Sigmoid colon (tissue), 7 donors: ENCODE measurements around the gene BZW2. TPM values are rescaled to one million over a fixed set of nuclear protein-coding genes. Genes with fewer than 3 reads are reported as not detected.

Experiments used
- DNase-seq: peaks from one replicate; pipeline ENCODE4 v3.0.0-alpha.2; 2019
- H3K27ac ChIP-seq, 4 donors: fragments of 200-600 bp; sonication (generic); one replicate each; pipeline ENCODE4 v1.5.1; 2016 to 2019; ENCODE audit warnings: mild to moderate bottlenecking in 1 of 4
- H3K27me3 ChIP-seq, 3 donors: fragments of 200-600 bp; sonication (generic); one replicate each; pipeline ENCODE4 v1.5.1; 2019; ENCODE audit warnings: mild to moderate bottlenecking in 1 of 3
- H3K36me3 ChIP-seq, 4 donors: fragments of 200-600 bp; sonication (generic); one replicate each; pipeline ENCODE4 v1.5.1; 2016 to 2019
- H3K4me1 ChIP-seq, 4 donors: fragments of 200-600 bp; sonication (generic); one replicate each; pipeline ENCODE4 v1.5.1; 2017 to 2019
- H3K4me3 ChIP-seq, 4 donors: fragments of 200-600 bp; sonication (generic); one replicate each; pipeline ENCODE4 v1.5.1; 2017 to 2019; ENCODE audit warnings: mild to moderate bottlenecking in 2 of 4, moderate library complexity in 1 of 4
- H3K9me3 ChIP-seq, 4 donors: fragments of 200-600 bp in 3 of 4; sonication (generic) in 3 of 4; one replicate each; pipeline versions ENCODE4 v1.5.1 to v1.6.1; 2013 to 2019
- EP300 ChIP-seq, 4 donors: sonication (generic); formaldehyde crosslinking; IDR thresholded peaks; one replicate each; pipeline ENCODE4 v1.6.1; 2017; ENCODE audit warnings: antibody characterized with exemption in 4 of 4
- POLR2A ChIP-seq, 2 donors: fragments of 450-650 bp; IDR thresholded peaks; one replicate each; pipeline ENCODE4 v1.6.1; 2016; ENCODE audit warnings: antibody characterized with exemption in 2 of 2, mild to moderate bottlenecking in 2 of 2, moderate library complexity in 2 of 2
- POLR2AphosphoS5 ChIP-seq, 4 donors: sonication (generic); formaldehyde crosslinking; IDR thresholded peaks; one replicate each; pipeline ENCODE4 v1.6.1; 2017; ENCODE audit warnings: antibody characterized with exemption in 4 of 4
- WGBS, 2 donors: extraction: QIAGEN DNeasy Blood & Tissue Kit; methylation state at CpG; one replicate each; pipeline ENCODE4 v1.1.7; 2013; 5-methylcytosine and 5-hydroxymethylcytosine counted together
- intact Hi-C: fragments of 100-400 bp; cut with DNase I; formaldehyde crosslinking; loops from one replicate; pipeline ENCODE4 v1.15.1; 2023
- polyA plus RNA-seq, 3 donors: library from polyadenylated mRNA; stranded (reverse); fragments of 200-250 nt; gene quantifications; one replicate each; pipeline ENCODE4 v1.2.3, GENCODE V29; 2013
- total RNA-seq, 4 donors: library from RNA; depleted of rRNA; stranded (reverse); fragments of >200 nt; gene quantifications; one replicate each; pipeline ENCODE4 v1.1.0, GENCODE V29; 2016
- TF ChIP-seq, protein P1 (sequence below), 4 experiments: fragments of 450-650 bp in 3 of 4; fragments of 200-600 bp in 1 of 4; IDR thresholded peaks; one replicate each; pipeline ENCODE4 v1.5.1; 2016 to 2019; ENCODE audit warnings: antibody characterized with exemption in 4 of 4, mild to moderate bottlenecking in 3 of 4, moderate library complexity in 2 of 4
- donor health status: healthy with polysubstance abuse.
- donor health status: Bipolar disorder and iron deficiency.
- donor health status: healthy.

BZW2 gene
- total and polyA plus RNA-seq, 7 donors = 49.7 to 70.7 (median 63.8) TPM

DNA sequence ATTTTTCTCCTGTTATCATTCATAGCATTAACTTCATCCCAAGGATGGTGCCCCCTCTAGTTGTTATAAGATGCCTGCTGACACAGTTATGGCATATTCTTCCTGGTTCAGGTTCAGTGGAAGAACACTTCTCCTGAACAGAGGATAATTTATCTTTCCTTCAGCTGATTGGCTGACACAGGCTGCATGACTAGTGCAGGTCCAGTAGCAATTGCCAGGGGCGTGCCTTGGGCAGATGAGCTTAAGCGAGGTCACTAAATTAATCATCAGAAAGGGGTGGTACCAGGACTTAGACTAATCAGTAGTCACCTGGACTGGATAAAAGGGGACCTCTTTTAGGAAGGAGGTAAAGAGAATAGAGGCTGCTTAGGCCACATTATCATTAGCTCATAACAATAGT lies 42.3 kb downstream of the BZW2 start:
- H3K36me3 ChIP-seq = peaks cover 0 to 60% (median 11%) of the 10 kb centered on the region in 4 donors
- no peaks in the 10 kb centered on the region for H3K4me1 ChIP-seq
- 91 to 97% methylated on average over 2 of the region's 2 CpGs for WGBS, 2 donors
- no peak for DNase-seq
- no peak overlapping the region for H3K27ac ChIP-seq
- intact Hi-C loops = no loop called here
- no peaks in the 10 kb centered on the region for H3K9me3 ChIP-seq
- no peak overlapping the region for H3K4me3 ChIP-seq
- TF ChIP-seq, protein P1, sequence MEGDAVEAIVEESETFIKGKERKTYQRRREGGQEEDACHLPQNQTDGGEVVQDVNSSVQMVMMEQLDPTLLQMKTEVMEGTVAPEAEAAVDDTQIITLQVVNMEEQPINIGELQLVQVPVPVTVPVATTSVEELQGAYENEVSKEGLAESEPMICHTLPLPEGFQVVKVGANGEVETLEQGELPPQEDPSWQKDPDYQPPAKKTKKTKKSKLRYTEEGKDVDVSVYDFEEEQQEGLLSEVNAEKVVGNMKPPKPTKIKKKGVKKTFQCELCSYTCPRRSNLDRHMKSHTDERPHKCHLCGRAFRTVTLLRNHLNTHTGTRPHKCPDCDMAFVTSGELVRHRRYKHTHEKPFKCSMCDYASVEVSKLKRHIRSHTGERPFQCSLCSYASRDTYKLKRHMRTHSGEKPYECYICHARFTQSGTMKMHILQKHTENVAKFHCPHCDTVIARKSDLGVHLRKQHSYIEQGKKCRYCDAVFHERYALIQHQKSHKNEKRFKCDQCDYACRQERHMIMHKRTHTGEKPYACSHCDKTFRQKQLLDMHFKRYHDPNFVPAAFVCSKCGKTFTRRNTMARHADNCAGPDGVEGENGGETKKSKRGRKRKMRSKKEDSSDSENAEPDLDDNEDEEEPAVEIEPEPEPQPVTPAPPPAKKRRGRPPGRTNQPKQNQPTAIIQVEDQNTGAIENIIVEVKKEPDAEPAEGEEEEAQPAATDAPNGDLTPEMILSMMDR (IDR thresholded peaks at IDR 0.05) = no peak
- TF ChIP-seq EP300 (IDR thresholded peaks at IDR 0.05) (no peak), POLR2AphosphoS5 (IDR thresholded peaks at IDR 0.05) (no peak), POLR2A (IDR thresholded peaks at IDR 0.05) (no peak)
- no peaks in the 10 kb centered on the region for H3K27me3 ChIP-seq

GRCh38 chr7:16691241-16691640 lies 45.3 kb downstream of the BZW2 start:
- H3K36me3 ChIP-seq = peaks cover 0 to 60% (median 9%) of the 10 kb centered on the region in 4 donors
- no peak for DNase-seq
- no peaks in the 10 kb centered on the region for H3K27me3 ChIP-seq
- intact Hi-C loops = loop anchor here (10.0 kb wide), 1 partner anchor 234 kb away; no protein-coding TSS in a partner anchor
- no peak overlapping the region for H3K4me3 ChIP-seq
- 88 to 93% methylated on average over 4 of the region's 4 CpGs for WGBS, 2 donors
- H3K9me3 ChIP-seq = no peaks in the 10 kb centered on the region
- H3K27ac ChIP-seq = no peak overlapping the region
- no peaks in the 10 kb centered on the region for H3K4me1 ChIP-seq
- TF ChIP-seq POLR2A (IDR thresholded peaks at IDR 0.05) = no peak
- no peak for TF ChIP-seq POLR2AphosphoS5 (IDR thresholded peaks at IDR 0.05)
- TF ChIP-seq, protein P1 (IDR thresholded peaks at IDR 0.05) = no peak
- no peak for TF ChIP-seq EP300 (IDR thresholded peaks at IDR 0.05)

- no peak for TF ChIP-seq POLR2AphosphoS5 (IDR thresholded peaks at IDR 0.05)
- no peak for TF ChIP-seq EP300 (IDR thresholded peaks at IDR 0.05)
- TF ChIP-seq, protein P1 (IDR thresholded peaks at IDR 0.05) = no peak
- TF ChIP-seq POLR2A (IDR thresholded peaks at IDR 0.05) = no peak
- no peaks in the 10 kb centered on the region for H3K4me1 ChIP-seq
- peaks cover 7 to 81% (median 22%) of the 10 kb centered on the region in 4 donors for H3K36me3 ChIP-seq
- WGBS, 2 donors = 95 to 96% methylated on average over 2 of the region's 2 CpGs
- H3K4me3 ChIP-seq = no peak overlapping the region
- H3K27me3 ChIP-seq = no peaks in the 10 kb centered on the region
- no peak overlapping the region for H3K27ac ChIP-seq
- DNase-seq = no peak
- intact Hi-C loops = loop anchor here (10.0 kb wide), 1 partner anchor 231 kb away; no protein-coding TSS in a partner anchor
- no peaks in the 10 kb centered on the region for H3K9me3 ChIP-seq
These were observed 47.8 kb downstream of the BZW2 start for GRCh38 chr7:16693601-16694318.

- no peaks in the 10 kb centered on the region for H3K9me3 ChIP-seq
- no peaks in the 10 kb centered on the region for H3K27me3 ChIP-seq
- H3K4me1 ChIP-seq = no peaks in the 10 kb centered on the region
- H3K36me3 ChIP-seq = peaks cover 7 to 83% (median 22%) of the 10 kb centered on the region in 4 donors
- no peak for DNase-seq
- TF ChIP-seq POLR2AphosphoS5 (IDR thresholded peaks at IDR 0.05) = no peak
- TF ChIP-seq EP300 (IDR thresholded peaks at IDR 0.05) = no peak
- TF ChIP-seq, protein P1 (IDR thresholded peaks at IDR 0.05) = no peak
- no peak for TF ChIP-seq POLR2A (IDR thresholded peaks at IDR 0.05)
- no peak overlapping the region for H3K27ac ChIP-seq
- no peak overlapping the region for H3K4me3 ChIP-seq
- 92 to 93% methylated on average over 6 of the region's 6 CpGs for WGBS, 2 donors
- intact Hi-C loops = loop anchor here (10.0 kb wide), 1 partner anchor 230 kb away; no protein-coding TSS in a partner anchor
These were observed 48.8 kb downstream of the BZW2 start for GRCh38 chr7:16694806-16695205.
